Mesendoderm (in vitro differentiated cells): Measurements from ENCODE around the gene TK1.

ENCODE experiments used
- DNase-seq: peaks from one replicate; pipeline ENCODE4 v3.0.0; 2013
- H2AK5ac ChIP-seq: 2 replicates; pipeline ENCODE4 v1.6.1; 2013; ENCODE audit warnings: low read length, inconsistent platforms
- H2BK120ac ChIP-seq: 2 replicates; pipeline ENCODE4 v1.6.1; 2013; ENCODE audit warnings: low read depth, mild to moderate bottlenecking, low read length, moderate library complexity, mixed read lengths
- H2BK15ac ChIP-seq: replicated peaks from 2 replicates; pipeline ENCODE4 v1.6.1; 2013; ENCODE audit warnings: low read depth, mild to moderate bottlenecking, moderate library complexity
- H2BK5ac ChIP-seq: 2 replicates; pipeline ENCODE4 v1.6.1; 2013; ENCODE audit warnings: low read length, inconsistent platforms
- H3K18ac ChIP-seq: 2 replicates; pipeline ENCODE4 v1.6.1; 2013; ENCODE audit warnings: mild to moderate bottlenecking, low read length, mixed read lengths
- H3K23ac ChIP-seq: one replicate; pipeline ENCODE4 v1.6.1; 2013; ENCODE audit warnings: low read length
- H3K27ac ChIP-seq: 2 replicates; pipeline ENCODE4 v1.5.1; 2013; ENCODE audit warnings: low read depth, mild to moderate bottlenecking, inconsistent platforms, low read length, moderate library complexity
- H3K27me3 ChIP-seq: 2 replicates; pipeline ENCODE4 v1.6.1; 2013; ENCODE audit warnings: low read length, control low read depth, mild to moderate bottlenecking, inconsistent platforms; ENCODE audit not compliant: insufficient read depth, poor library complexity
- H3K36me3 ChIP-seq: 2 replicates; pipeline ENCODE4 v1.6.1; 2013; ENCODE audit warnings: low read length, inconsistent platforms; ENCODE audit not compliant: control insufficient read depth, insufficient read depth
- H3K4ac ChIP-seq: one replicate; pipeline ENCODE4 v1.6.1; 2013; ENCODE audit warnings: low read depth, mild to moderate bottlenecking, low read length, moderate library complexity
- H3K4me1 ChIP-seq: 2 replicates; pipeline ENCODE4 v1.6.1; 2013; ENCODE audit warnings: low read depth, low read length, inconsistent platforms; ENCODE audit not compliant: control insufficient read depth
- H3K4me2 ChIP-seq: 2 replicates; pipeline ENCODE4 v1.6.1; 2013; ENCODE audit warnings: low read length
- H3K4me3 ChIP-seq: 2 replicates; pipeline ENCODE4 v1.5.1; 2013; ENCODE audit warnings: mild to moderate bottlenecking, low read length
- H3K56ac ChIP-seq: one replicate; pipeline ENCODE4 v1.6.1; 2013; ENCODE audit warnings: low read length
- H3K79me1 ChIP-seq: 2 replicates; pipeline ENCODE4 v1.6.1; 2013; ENCODE audit warnings: low read length, inconsistent platforms
- H3K79me2 ChIP-seq: 2 replicates; pipeline ENCODE4 v1.6.1; 2013; ENCODE audit warnings: mild to moderate bottlenecking, low read length; ENCODE audit not compliant: control insufficient read depth, insufficient read depth
- H3K9ac ChIP-seq: 2 replicates; pipeline ENCODE4 v1.6.1; 2013; ENCODE audit warnings: low read length, inconsistent platforms
- H4K5ac ChIP-seq: one replicate; pipeline ENCODE4 v1.6.1; 2013; ENCODE audit warnings: low read length
- H4K8ac ChIP-seq: one replicate; pipeline ENCODE4 v1.6.1; 2013; ENCODE audit warnings: low read depth, mild to moderate bottlenecking, control low read depth, low read length, moderate library complexity
- WGBS: extraction: QIAGEN DNeasy Blood & Tissue Kit; methylation state at CpG from one replicate; pipeline ENCODE4 v1.1.7; 2013; ENCODE audit warnings: low lambda C conversion rate, missing lambda C conversion rate; ENCODE audit not compliant: insufficient coverage; ENCODE audit errors: extremely low coverage; 5-methylcytosine and 5-hydroxymethylcytosine counted together

The TK1 gene

GRCh38 chr17:78180083-78180482 is 6.8 kb downstream of the TK1 start:
- Histone ChIP-seq H2BK5ac (no peak overlapping the region), H3K27me3 (no peaks in the 10 kb centered on the region), H3K18ac (no peak overlapping the region), H2BK120ac (no peak overlapping the region), H2AK5ac (no peak overlapping the region), H3K27ac (no peak overlapping the region), H4K5ac (no peak overlapping the region), H4K8ac (no peak overlapping the region), H3K36me3 (peaks cover 26% of the 10 kb centered on the region), H3K56ac (no peak overlapping the region), H2BK15ac (no peak overlapping the region), H3K79me1 (peaks cover 10% of the 10 kb centered on the region), H3K79me2 (peaks cover 14% of the 10 kb centered on the region), H3K4me2 (no peak overlapping the region), H3K23ac (no peak overlapping the region), H3K9ac (no peak overlapping the region), H3K4ac (no peak overlapping the region), H3K4me3 (no peak overlapping the region), H3K4me1 (peaks cover 3% of the 10 kb centered on the region)
- DNase-seq, result no peak
- no CpG with 5 or more reads among the region's 14 CpGs for WGBS

- no peak for DNase-seq
- no peak overlapping the region for H2BK5ac ChIP-seq
- WGBS, result no CpG with 5 or more reads among the region's 17 CpGs
- no peak overlapping the region for H4K8ac ChIP-seq
- no peak overlapping the region for H4K5ac ChIP-seq
- peaks cover 7% of the 10 kb centered on the region for H3K79me2 ChIP-seq
- H3K18ac ChIP-seq, result no peak overlapping the region
- H3K56ac ChIP-seq, result no peak overlapping the region
- H2BK15ac ChIP-seq, result no peak overlapping the region
- H3K4ac ChIP-seq, result no peak overlapping the region
- H3K27ac ChIP-seq, result no peak overlapping the region
- H3K27me3 ChIP-seq, result no peaks in the 10 kb centered on the region
- no peak overlapping the region for H3K9ac ChIP-seq
- H3K4me2 ChIP-seq, result no peak overlapping the region
- H2BK120ac ChIP-seq, result no peak overlapping the region
- H3K4me1 ChIP-seq, result no peaks in the 10 kb centered on the region
- no peak overlapping the region for H3K23ac ChIP-seq
- H3K4me3 ChIP-seq, result no peak overlapping the region
- H2AK5ac ChIP-seq, result no peak overlapping the region
- H3K36me3 ChIP-seq, result peaks cover 23% of the 10 kb centered on the region
- peaks cover 4% of the 10 kb centered on the region for H3K79me1 ChIP-seq
Measured at GRCh38 chr17:78179372-78179771, 7.5 kb downstream of the TK1 start.

DNA sequence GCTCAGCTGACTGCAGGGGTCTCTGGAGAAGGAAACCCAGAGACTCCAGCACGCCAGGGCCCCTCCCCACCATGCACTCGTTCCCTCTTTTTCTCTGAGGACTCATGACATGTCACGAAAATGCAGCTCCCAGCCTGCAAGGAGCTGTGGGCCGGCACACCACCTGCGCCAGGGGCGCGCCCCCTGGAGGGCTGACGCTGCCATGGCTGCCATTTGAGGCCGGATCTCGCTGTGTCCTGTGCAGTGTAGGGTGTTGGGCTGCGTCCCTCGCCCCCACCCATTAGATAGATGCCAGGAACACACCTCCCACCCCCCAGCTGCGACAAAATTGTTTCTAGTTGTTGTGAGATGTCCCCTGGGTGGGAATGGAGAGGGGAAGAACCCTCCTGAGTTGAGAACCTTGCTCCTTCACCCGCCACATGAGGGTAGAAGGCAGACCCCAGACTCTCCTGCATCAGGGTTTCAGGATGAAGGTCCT is 10.3 kb downstream of the TK1 start:
- Histone ChIP-seq H3K23ac (no peak overlapping the region), H3K4me2 (no peak overlapping the region), H2AK5ac (no peak overlapping the region), H3K9ac (no peak overlapping the region), H2BK120ac (no peak overlapping the region), H4K5ac (no peak overlapping the region), H3K4me1 (peaks cover 2% of the 10 kb centered on the region), H3K4ac (no peak overlapping the region), H2BK15ac (no peak overlapping the region), H3K27ac (no peak overlapping the region), H3K36me3 (peaks cover 21% of the 10 kb centered on the region), H3K27me3 (no peaks in the 10 kb centered on the region), H3K79me1 (no peaks in the 10 kb centered on the region), H3K79me2 (no peaks in the 10 kb centered on the region), H3K4me3 (no peak overlapping the region), H2BK5ac (no peak overlapping the region), H3K56ac (no peak overlapping the region), H3K18ac (no peak overlapping the region), H4K8ac (no peak overlapping the region)
- no CpG with 5 or more reads among the region's 14 CpGs for WGBS
- DNase-seq, result peak; percentile 79

DNA sequence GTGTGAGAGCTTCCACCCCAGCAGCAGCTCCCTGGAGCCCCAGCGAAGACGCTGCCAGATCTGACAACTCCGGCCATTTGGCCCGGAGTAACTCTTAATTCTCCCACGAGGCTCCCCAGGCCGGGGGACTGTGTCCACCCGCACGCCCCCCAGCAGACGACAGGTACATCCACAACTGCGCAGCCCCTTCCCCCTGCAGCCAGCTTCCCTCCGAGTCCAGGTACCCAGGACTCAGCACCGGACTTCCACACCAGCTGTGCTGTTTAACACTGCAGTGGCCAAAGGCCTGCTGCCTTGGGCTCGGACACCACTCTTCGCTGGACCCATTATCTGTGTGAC is 11.2 kb downstream of the TK1 start:
- peaks cover 21% of the 10 kb centered on the region for H3K36me3 ChIP-seq

DNA sequence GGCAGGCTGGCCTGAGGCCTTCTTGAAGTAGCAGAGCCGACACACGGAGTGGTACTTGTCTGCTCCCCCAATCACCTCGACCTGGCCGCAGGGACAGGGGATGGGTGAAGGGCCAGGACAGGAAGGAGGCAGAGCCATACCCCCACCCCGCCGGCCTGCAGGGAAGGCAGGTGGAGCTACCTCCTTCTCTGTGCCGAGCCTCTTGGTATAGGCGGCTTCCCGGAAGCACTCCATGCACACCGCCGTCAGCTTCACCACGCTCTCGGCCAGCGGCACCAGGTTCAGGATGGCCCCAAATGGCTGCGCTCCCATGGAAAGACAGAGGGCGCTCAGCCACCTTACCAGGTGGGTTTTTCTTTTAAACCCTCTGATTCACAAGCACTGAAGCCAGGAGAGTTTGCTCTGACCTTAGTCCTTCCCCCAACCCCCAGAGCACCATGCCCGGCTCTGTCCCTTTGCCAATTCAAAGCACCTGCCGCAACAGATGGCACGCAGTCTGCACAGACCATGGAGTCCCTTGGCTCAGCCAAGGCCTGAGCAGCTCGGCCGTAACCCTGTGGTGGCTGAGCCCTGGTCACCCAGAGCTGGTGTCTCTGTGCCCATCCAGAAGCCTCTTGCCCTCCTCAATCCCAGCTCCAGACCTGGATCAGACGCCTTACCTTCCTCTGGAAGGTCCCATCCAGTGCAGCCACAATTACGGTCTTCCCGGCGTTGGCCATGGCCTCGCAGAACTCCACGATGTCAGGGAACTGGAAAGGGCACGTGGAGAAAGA is 11.8 kb downstream of the TK1 start:
- Histone ChIP-seq H2BK120ac (no peak overlapping the region), H3K27me3 (no peaks in the 10 kb centered on the region), H3K4me2 (no peak overlapping the region), H3K23ac (no peak overlapping the region), H2BK5ac (no peak overlapping the region), H3K79me2 (no peaks in the 10 kb centered on the region), H3K4ac (no peak overlapping the region), H3K79me1 (no peaks in the 10 kb centered on the region), H3K4me1 (peaks cover 2% of the 10 kb centered on the region), H2BK15ac (no peak overlapping the region), H4K5ac (no peak overlapping the region), H3K27ac (no peak overlapping the region), H3K56ac (no peak overlapping the region), H3K18ac (no peak overlapping the region), H4K8ac (no peak overlapping the region), H2AK5ac (no peak overlapping the region), H3K9ac (no peak overlapping the region), H3K36me3 (peaks cover 19% of the 10 kb centered on the region), H3K4me3 (no peak overlapping the region)
- peak; percentile 58 for DNase-seq
- WGBS, result no CpG with 5 or more reads among the region's 28 CpGs

More for the DNA sequence above, 11.2 kb downstream of the TK1 start:
- Histone ChIP-seq H3K4me2 (no peak overlapping the region), H2AK5ac (no peak overlapping the region), H4K8ac (no peak overlapping the region), H3K4ac (no peak overlapping the region), H2BK15ac (no peak overlapping the region), H3K23ac (no peak overlapping the region), H3K4me1 (peaks cover 2% of the 10 kb centered on the region), H4K5ac (no peak overlapping the region), H3K9ac (no peak overlapping the region), H2BK120ac (no peak overlapping the region), H3K27ac (no peak overlapping the region), H2BK5ac (no peak overlapping the region), H3K27me3 (no peaks in the 10 kb centered on the region), H3K4me3 (no peak overlapping the region), H3K56ac (no peak overlapping the region), H3K18ac (no peak overlapping the region), H3K79me1 (no peaks in the 10 kb centered on the region), H3K79me2 (no peaks in the 10 kb centered on the region)
- no peak for DNase-seq
- no CpG with 5 or more reads among the region's 14 CpGs for WGBS
